Thyroid gland (tissue), 4 donors: ENCODE measurements around the gene CSMD2.

ENCODE experiments used
- POLR2A ChIP-seq, 2 donors: fragments of 450-650 bp; IDR thresholded peaks; one replicate each; pipeline ENCODE4 v1.6.1; 2017; ENCODE audit warnings: antibody characterized with exemption in 2 of 2, mild to moderate bottlenecking in 2 of 2, moderate library complexity in 1 of 2
- TF ChIP-seq, protein P1 (sequence below), 6 experiments: fragments of 200-600 bp in 3 of 6; fragments of 450-650 bp in 3 of 6; sonication (generic) in 3 of 6; IDR thresholded peaks; one replicate each; pipeline ENCODE4 v1.5.1; 2016 to 2019; ENCODE audit warnings: antibody characterized with exemption in 6 of 6, mild to moderate bottlenecking in 2 of 6, inconsistent platforms in 1 of 6, moderate library complexity in 1 of 6

DNA sequence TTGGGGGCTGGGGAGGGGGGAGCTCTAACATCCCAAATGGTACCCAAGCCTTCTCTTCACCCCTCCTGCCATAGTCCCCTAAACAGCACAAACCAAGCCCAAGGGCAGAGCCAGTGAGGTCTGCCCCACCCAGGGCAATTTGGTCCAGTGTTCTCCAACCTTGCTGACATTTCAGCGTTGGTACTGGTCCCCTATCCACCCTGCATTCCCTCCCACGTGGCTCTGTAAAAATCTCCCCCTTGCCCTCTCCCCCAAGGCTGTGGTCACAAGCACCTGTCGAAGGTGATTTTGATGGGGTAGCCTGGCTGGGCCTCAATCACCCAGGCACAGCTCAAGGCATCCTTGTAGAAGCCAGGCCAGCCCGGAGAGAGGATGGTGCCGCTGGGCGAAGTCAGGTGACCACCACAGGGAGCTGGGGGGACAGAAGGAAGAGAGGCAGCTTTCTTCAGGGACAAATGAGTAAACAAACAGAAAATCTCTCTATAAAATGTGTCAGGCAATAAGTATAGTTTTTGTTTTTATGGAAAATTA, 438.7 kb downstream of the CSMD2 start:
- TF ChIP-seq, protein P1, sequence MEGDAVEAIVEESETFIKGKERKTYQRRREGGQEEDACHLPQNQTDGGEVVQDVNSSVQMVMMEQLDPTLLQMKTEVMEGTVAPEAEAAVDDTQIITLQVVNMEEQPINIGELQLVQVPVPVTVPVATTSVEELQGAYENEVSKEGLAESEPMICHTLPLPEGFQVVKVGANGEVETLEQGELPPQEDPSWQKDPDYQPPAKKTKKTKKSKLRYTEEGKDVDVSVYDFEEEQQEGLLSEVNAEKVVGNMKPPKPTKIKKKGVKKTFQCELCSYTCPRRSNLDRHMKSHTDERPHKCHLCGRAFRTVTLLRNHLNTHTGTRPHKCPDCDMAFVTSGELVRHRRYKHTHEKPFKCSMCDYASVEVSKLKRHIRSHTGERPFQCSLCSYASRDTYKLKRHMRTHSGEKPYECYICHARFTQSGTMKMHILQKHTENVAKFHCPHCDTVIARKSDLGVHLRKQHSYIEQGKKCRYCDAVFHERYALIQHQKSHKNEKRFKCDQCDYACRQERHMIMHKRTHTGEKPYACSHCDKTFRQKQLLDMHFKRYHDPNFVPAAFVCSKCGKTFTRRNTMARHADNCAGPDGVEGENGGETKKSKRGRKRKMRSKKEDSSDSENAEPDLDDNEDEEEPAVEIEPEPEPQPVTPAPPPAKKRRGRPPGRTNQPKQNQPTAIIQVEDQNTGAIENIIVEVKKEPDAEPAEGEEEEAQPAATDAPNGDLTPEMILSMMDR (IDR thresholded peaks at IDR 0.05) = no peak
- TF ChIP-seq POLR2A (IDR thresholded peaks at IDR 0.05) = no peak
